NOMO-1 (cell line): ENCODE data around the gene RAC3.

ENCODE experiments used
- DNase-seq, 2 experiments: peaks; one replicate each; lab custom pipeline; 2025; ENCODE audit not compliant: unreplicated experiment in 2 of 2; lab: John Stamatoyannopoulos, UW

RAC3 gene

GRCh38 chr17:81998691-81999438 is 32.6 kb upstream of the RAC3 start:
- no peak for DNase-seq

GRCh38 chr17:81999587-81999975 is 31.9 kb upstream of the RAC3 start:
- no peak for DNase-seq

- DNase-seq = no peak
These were observed 31.3 kb upstream of the RAC3 start for GRCh38 chr17:81999976-82000802.

- DNase-seq = no peak
These were observed 30.5 kb upstream of the RAC3 start for GRCh38 chr17:82000803-82001570.

GRCh38 chr17:82001571-82002056 is 29.9 kb upstream of the RAC3 start:
- DNase-seq = no peak

- DNase-seq = no peak
These were observed 27.8 kb upstream of the RAC3 start for GRCh38 chr17:82003411-82004381.

GRCh38 chr17:82004517-82005455 is 26.7 kb upstream of the RAC3 start:
- DNase-seq = no peak

- no peak for DNase-seq
These were observed 25.7 kb upstream of the RAC3 start for GRCh38 chr17:82005701-82006348.

- DNase-seq = no peak
These were observed 24.8 kb upstream of the RAC3 start for GRCh38 chr17:82006468-82007227.

GRCh38 chr17:82007228-82007494 is 24.3 kb upstream of the RAC3 start:
- no peak for DNase-seq

GRCh38 chr17:82007495-82008257 is 23.8 kb upstream of the RAC3 start:
- DNase-seq = no peak

GRCh38 chr17:82008258-82008940 is 23.1 kb upstream of the RAC3 start:
- DNase-seq = no peak

GRCh38 chr17:82008941-82009405 is 22.5 kb upstream of the RAC3 start:
- no peak for DNase-seq

- no peak for DNase-seq
These were observed 22.1 kb upstream of the RAC3 start for GRCh38 chr17:82009413-82009812.

- no peak for DNase-seq
These were observed 20.6 kb upstream of the RAC3 start for GRCh38 chr17:82010575-82011525.
